Measurements from ENCODE around the gene GAPDH. TPM values are rescaled to one million over a fixed set of nuclear protein-coding genes. Genes with fewer than 3 reads are reported as not detected.
"Not testable (repeated sequence)": the region's sequence is repeated elsewhere in the genome, so short reads cannot be mapped to it uniquely, and the experiment has no call there.

GAPDH gene
- polyA plus RNA-seq, 1 donor (not counting 4 experiments of a cell fraction or from before 2014, with no cell fraction given), result 8,390 TPM

DNA sequence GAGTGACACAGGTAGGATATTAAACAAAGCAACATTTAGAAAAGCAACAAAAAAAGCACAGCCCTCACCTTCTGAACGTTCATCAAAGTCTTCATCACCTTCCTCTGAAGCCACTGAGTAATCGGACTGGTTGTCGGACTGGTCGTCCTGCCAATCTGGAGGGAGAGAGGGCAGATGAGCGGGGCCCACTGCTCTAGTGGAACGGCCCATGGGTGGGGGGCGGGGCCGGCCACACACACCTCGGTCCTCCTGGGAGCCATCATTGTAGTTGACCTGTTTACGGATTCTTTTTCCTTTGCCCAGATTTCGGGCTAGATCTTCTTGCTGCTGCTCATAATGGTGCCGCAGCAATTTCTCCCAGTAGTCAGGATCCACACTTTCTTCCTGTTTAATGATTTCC lies 48.6 kb downstream of the GAPDH start:
- no peak overlapping the region for H2AFZ ChIP-seq (ENCODE audit: control insufficient read depth, low read length)
- H3K36me3 ChIP-seq (ENCODE audit: control insufficient read depth in 2 of 2, extremely low read depth in 1 of 2, insufficient read depth in 2 of 2, low read length in 2 of 2), result peaks cover 42 to 43% of the 10 kb centered on the region in 2 experiments
- H3K4me2 ChIP-seq (ENCODE audit: control insufficient read depth, extremely low read depth, insufficient read depth, low read depth, low read length), result no peak overlapping the region
- H3K9ac ChIP-seq (ENCODE audit: control insufficient read depth, extremely low read depth, insufficient read depth, low read length), result no peak overlapping the region
- H3K4me1 ChIP-seq (ENCODE audit: control insufficient read depth, extremely low read depth, insufficient read depth, low read length), result no peaks in the 10 kb centered on the region
- dilution Hi-C loops (cut with MboI; ENCODE audit: extremely low pct_ligation_motif_present, low sequenced_read_pairs), result no loop called here
- no peak overlapping the region for H3K4me3 ChIP-seq (ENCODE audit: control insufficient read depth in 2 of 3, extremely low read depth in 1 of 3, insufficient read depth in 2 of 3, low read depth in 1 of 3, low read length in 3 of 3)
- no peak for DNase-seq (ENCODE audit: low read depth, low spot score)
- TF ChIP-seq CTCF (optimal IDR thresholded peaks at IDR 0.05 in 1 of 3, IDR thresholded peaks at IDR 0.05 in 1 of 3, conservative IDR thresholded peaks at IDR 0.05 in 1 of 3; ENCODE audit: extremely low read depth in 1 of 3, insufficient read depth in 2 of 3, low read length in 3 of 3) (no peak), EZH2 (IDR thresholded peaks at IDR 0.05; ENCODE audit: low read length) (no peak)
- H3K9me1 ChIP-seq (ENCODE audit: control insufficient read depth, extremely low read depth, insufficient read depth, low read length), result no peaks in the 10 kb centered on the region
- H3K79me2 ChIP-seq (ENCODE audit: control insufficient read depth, insufficient read depth, low read length), result no peaks in the 10 kb centered on the region
- no peak for FAIRE-seq
- H3K9me3 ChIP-seq (ENCODE audit: control insufficient read depth, low read depth, low read length), result no peaks in the 10 kb centered on the region
- H4K20me1 ChIP-seq (ENCODE audit: control insufficient read depth, extremely low read depth, insufficient read depth, low read length), result no peaks in the 10 kb centered on the region
- no peak overlapping the region for H3K27ac ChIP-seq (ENCODE audit: control insufficient read depth, insufficient read depth, low read length)
- no peaks in the 10 kb centered on the region for H3K27me3 ChIP-seq (ENCODE audit: control insufficient read depth, extremely low read depth, insufficient read depth, low read length)

DNA sequence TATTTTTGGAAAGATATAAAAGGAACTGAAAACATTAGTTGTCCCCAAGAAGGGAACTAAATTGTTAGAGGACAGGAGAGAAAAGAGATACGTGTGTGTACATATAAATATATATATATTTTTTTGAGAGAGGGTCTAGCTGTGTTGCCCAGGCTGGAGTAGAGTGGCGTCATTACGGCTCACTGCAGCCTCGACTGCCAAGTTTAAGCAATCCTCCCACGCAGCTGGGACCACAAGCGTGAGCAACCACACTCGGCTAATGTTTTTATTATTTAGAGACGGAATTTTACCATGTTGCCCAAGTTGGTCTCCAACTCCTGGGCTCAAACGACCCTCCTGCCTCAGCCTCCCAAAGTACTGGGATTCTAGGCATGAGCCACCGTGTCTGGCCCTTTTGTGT lies 50.0 kb downstream of the GAPDH start:
- TF ChIP-seq CTCF (optimal IDR thresholded peaks at IDR 0.05 in 1 of 3, IDR thresholded peaks at IDR 0.05 in 1 of 3, conservative IDR thresholded peaks at IDR 0.05 in 1 of 3; ENCODE audit: extremely low read depth in 1 of 3, insufficient read depth in 2 of 3, low read length in 3 of 3) (no peak), EZH2 (IDR thresholded peaks at IDR 0.05; ENCODE audit: low read length) (no peak)
- Histone ChIP-seq H2AFZ (ENCODE audit: control insufficient read depth, low read length) (no peak overlapping the region), H3K27me3 (ENCODE audit: control insufficient read depth, extremely low read depth, insufficient read depth, low read length) (no peaks in the 10 kb centered on the region), H3K4me2 (ENCODE audit: control insufficient read depth, extremely low read depth, insufficient read depth, low read depth, low read length) (no peak overlapping the region), H3K4me3 (ENCODE audit: control insufficient read depth in 2 of 3, extremely low read depth in 1 of 3, insufficient read depth in 2 of 3, low read depth in 1 of 3, low read length in 3 of 3) (no peak overlapping the region), H3K4me1 (ENCODE audit: control insufficient read depth, extremely low read depth, insufficient read depth, low read length) (no peaks in the 10 kb centered on the region), H3K9ac (ENCODE audit: control insufficient read depth, extremely low read depth, insufficient read depth, low read length) (no peak overlapping the region), H3K9me1 (ENCODE audit: control insufficient read depth, extremely low read depth, insufficient read depth, low read length) (no peaks in the 10 kb centered on the region), H3K9me3 (ENCODE audit: control insufficient read depth, low read depth, low read length) (no peaks in the 10 kb centered on the region), H3K27ac (ENCODE audit: control insufficient read depth, insufficient read depth, low read length) (no peak overlapping the region), H3K36me3 (ENCODE audit: control insufficient read depth in 2 of 2, extremely low read depth in 1 of 2, insufficient read depth in 2 of 2, low read length in 2 of 2) (peaks cover 36 to 45% of the 10 kb centered on the region in 2 experiments), H4K20me1 (ENCODE audit: control insufficient read depth, extremely low read depth, insufficient read depth, low read length) (no peaks in the 10 kb centered on the region), H3K79me2 (ENCODE audit: control insufficient read depth, insufficient read depth, low read length) (no peaks in the 10 kb centered on the region)
- DNase-seq (ENCODE audit: low read depth, low spot score), result no peak
- FAIRE-seq, result no peak
- dilution Hi-C loops (cut with MboI; ENCODE audit: extremely low pct_ligation_motif_present, low sequenced_read_pairs), result no loop called here

DNA sequence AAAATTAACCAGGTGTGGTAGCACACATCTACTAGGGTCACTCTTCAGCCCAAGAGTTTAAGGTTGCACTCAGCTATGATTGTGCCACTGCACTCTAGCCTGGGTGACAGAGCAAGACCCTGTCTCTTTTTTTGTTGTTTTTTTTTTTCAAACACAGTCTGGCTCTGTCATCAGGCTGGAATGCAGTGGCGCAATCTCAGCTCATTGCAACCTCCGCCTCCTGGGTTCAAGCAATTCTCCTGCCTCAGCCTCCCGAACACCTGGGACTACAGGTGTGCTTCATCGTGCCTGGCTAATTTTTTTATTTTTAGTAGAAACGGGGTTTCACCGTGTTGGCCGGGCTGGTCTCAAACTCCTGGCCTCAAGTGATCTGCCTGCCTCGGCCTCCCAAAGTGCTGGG lies 52.3 kb downstream of the GAPDH start:
- H3K27me3 ChIP-seq (ENCODE audit: control insufficient read depth, extremely low read depth, insufficient read depth, low read length); H3K9me1 ChIP-seq (ENCODE audit: control insufficient read depth, extremely low read depth, insufficient read depth, low read length); H3K9me3 ChIP-seq (ENCODE audit: control insufficient read depth, low read depth, low read length); H3K9ac ChIP-seq (ENCODE audit: control insufficient read depth, extremely low read depth, insufficient read depth, low read length); H3K4me2 ChIP-seq (ENCODE audit: control insufficient read depth, extremely low read depth, insufficient read depth, low read depth, low read length); DNase-seq (ENCODE audit: low read depth, low spot score); H4K20me1 ChIP-seq (ENCODE audit: control insufficient read depth, extremely low read depth, insufficient read depth, low read length); dilution Hi-C loops (cut with MboI; ENCODE audit: extremely low pct_ligation_motif_present, low sequenced_read_pairs); H3K27ac ChIP-seq (ENCODE audit: control insufficient read depth, insufficient read depth, low read length); H3K4me1 ChIP-seq (ENCODE audit: control insufficient read depth, extremely low read depth, insufficient read depth, low read length); FAIRE-seq; H3K79me2 ChIP-seq (ENCODE audit: control insufficient read depth, insufficient read depth, low read length); H2AFZ ChIP-seq (ENCODE audit: control insufficient read depth, low read length); H3K4me3 ChIP-seq (ENCODE audit: control insufficient read depth in 2 of 3, extremely low read depth in 1 of 3, insufficient read depth in 2 of 3, low read depth in 1 of 3, low read length in 3 of 3): not testable (repeated sequence)
- peaks cover 30 to 40% of the 10 kb centered on the region in 2 experiments for H3K36me3 ChIP-seq (ENCODE audit: control insufficient read depth in 2 of 2, extremely low read depth in 1 of 2, insufficient read depth in 2 of 2, low read length in 2 of 2)

Measured in keratinocyte (primary cell).